ENCODE results near the gene BRMS1L. TPM values are rescaled to one million over a fixed set of nuclear protein-coding genes. Genes with fewer than 3 reads are reported as not detected.

Gene BRMS1L
- total RNA-seq, 4 donors from 2014 or later, result 4.6 to 6.8 (median 6.1) TPM

DNA sequence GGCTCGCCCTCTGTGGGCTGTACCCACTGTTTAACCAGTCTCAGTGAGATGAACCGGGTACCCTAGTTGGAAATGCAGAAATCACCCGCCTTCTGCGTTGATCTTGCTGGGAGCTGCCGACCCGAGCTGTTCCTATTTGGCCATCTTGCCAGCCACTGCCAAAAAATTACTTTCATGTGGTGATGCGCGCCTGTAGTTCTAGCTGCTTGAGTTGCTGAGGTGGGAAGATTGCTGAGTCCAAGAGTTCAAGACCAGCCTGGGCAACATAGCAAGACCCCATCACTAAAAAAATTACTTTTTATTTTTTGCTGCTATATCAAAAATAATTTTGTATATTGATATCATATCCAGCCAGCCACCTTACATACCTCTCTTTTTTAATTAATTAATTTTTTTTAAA is 18.4 kb downstream of the BRMS1L start:
- TF ChIP-seq CTCF (IDR thresholded peaks at IDR 0.05 in 4 of 5, conservative IDR thresholded peaks at IDR 0.05 in 1 of 5) (no peak), POLR2A (IDR thresholded peaks at IDR 0.05) (no peak)
- peaks cover 0 to 29% of the 10 kb centered on the region in 2 donors for H3K36me3 ChIP-seq
- no peak overlapping the region for H3K4me3 ChIP-seq
- H3K27ac ChIP-seq, result no peak overlapping the region
- no peaks in the 10 kb centered on the region for H3K27me3 ChIP-seq
- DNase-seq, result no peak
- H3K9me3 ChIP-seq, result no peaks in the 10 kb centered on the region
- intact Hi-C loops (cut with DNase I; ENCODE audit: low total_unique reads) (no loop called here), in situ Hi-C loops (cut with MboI; ENCODE audit: low sequenced_read_pairs in 4 of 4) (no loop called here)
- no peak for ATAC-seq
- no peaks in the 10 kb centered on the region for H3K4me1 ChIP-seq

DNA sequence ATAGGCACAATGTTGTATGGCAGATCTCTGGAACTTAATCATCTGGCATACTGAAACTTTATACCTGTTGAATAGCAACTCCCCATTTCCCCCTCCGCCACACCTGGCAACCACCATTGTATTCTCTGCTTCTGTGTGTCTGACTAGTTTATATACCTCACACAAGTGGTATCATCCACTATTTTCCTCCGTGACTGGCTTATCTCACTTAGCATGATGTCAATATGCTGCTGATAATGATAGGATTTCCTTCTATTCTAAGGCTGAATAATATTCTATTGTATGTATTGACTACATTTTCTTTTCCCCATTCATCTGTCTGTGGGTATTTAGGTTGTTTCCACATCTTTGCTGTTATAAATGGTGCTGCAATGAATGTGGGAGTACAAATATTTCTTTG is 21.5 kb downstream of the BRMS1L start:
- Histone ChIP-seq H3K9me3 (no peaks in the 10 kb centered on the region), H3K4me1 (no peaks in the 10 kb centered on the region), H3K27me3 (no peaks in the 10 kb centered on the region), H3K27ac (no peak overlapping the region), H3K4me3 (no peak overlapping the region), H3K36me3 (peaks cover 2 to 17% of the 10 kb centered on the region in 2 donors)
- ATAC-seq (no peak), DNase-seq (no peak)
- TF ChIP-seq CTCF (IDR thresholded peaks at IDR 0.05 in 4 of 5, conservative IDR thresholded peaks at IDR 0.05 in 1 of 5) (no peak), POLR2A (IDR thresholded peaks at IDR 0.05) (no peak)
- in situ Hi-C loops (cut with MboI; ENCODE audit: low sequenced_read_pairs in 4 of 4), result no loop called here
- intact Hi-C loops (cut with DNase I; ENCODE audit: low total_unique reads), result no loop called here

GRCh38 chr14:35849122-35849521 is 23.0 kb downstream of the BRMS1L start:
- DNase-seq, result no peak
- no peak for ATAC-seq
- no peak for TF ChIP-seq CTCF (IDR thresholded peaks at IDR 0.05 in 4 of 5, conservative IDR thresholded peaks at IDR 0.05 in 1 of 5)
- no peak for TF ChIP-seq POLR2A (IDR thresholded peaks at IDR 0.05)
- in situ Hi-C loops (cut with MboI; ENCODE audit: low sequenced_read_pairs in 4 of 4), result no loop called here
- no peaks in the 10 kb centered on the region for H3K27me3 ChIP-seq
- H3K4me1 ChIP-seq, result no peaks in the 10 kb centered on the region
- H3K4me3 ChIP-seq, result no peak overlapping the region
- H3K36me3 ChIP-seq, result peaks cover 2 to 7% of the 10 kb centered on the region in 2 donors
- no peak overlapping the region for H3K27ac ChIP-seq
- intact Hi-C loops (cut with DNase I; ENCODE audit: low total_unique reads), result no loop called here
- no peaks in the 10 kb centered on the region for H3K9me3 ChIP-seq

GRCh38 chr14:35851823-35852222 is 25.7 kb downstream of the BRMS1L start:
- in situ Hi-C loops (cut with MboI; ENCODE audit: low sequenced_read_pairs in 4 of 4), result no loop called here
- Histone ChIP-seq H3K9me3 (no peaks in the 10 kb centered on the region), H3K36me3 (peaks cover 2 to 7% of the 10 kb centered on the region in 2 donors), H3K27ac (no peak overlapping the region), H3K27me3 (no peaks in the 10 kb centered on the region), H3K4me3 (no peak overlapping the region), H3K4me1 (peaks cover 12 to 16% of the 10 kb centered on the region in 2 donors)
- ATAC-seq (no peak), DNase-seq (no peak)
- intact Hi-C loops (cut with DNase I; ENCODE audit: low total_unique reads), result no loop called here
- TF ChIP-seq POLR2A (IDR thresholded peaks at IDR 0.05), result no peak
- TF ChIP-seq CTCF (IDR thresholded peaks at IDR 0.05 in 4 of 5, conservative IDR thresholded peaks at IDR 0.05 in 1 of 5), result no peak

DNA sequence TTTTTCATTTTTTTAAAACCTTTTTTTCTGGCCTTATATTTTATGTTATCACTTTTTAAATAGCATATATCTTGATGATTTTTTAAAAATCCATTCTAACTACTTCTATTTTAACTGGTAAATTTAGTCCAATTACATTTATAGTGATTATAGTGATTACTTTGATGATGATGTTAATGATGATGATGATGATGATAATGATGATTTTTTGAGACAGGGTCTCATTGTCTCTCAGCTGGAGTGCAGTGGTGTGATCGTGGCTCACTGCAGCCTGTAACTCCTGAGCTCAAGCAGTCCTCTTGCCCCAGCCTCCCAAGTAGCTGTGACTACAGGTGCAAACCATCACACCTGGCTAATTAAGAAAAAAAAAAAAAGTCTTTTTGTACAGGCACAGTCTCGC is 27.1 kb downstream of the BRMS1L start:
- intact Hi-C loops (cut with DNase I; ENCODE audit: low total_unique reads), result no loop called here

More for the DNA sequence above, 27.1 kb downstream of the BRMS1L start:
- Histone ChIP-seq H3K27me3 (no peaks in the 10 kb centered on the region), H3K4me1 (peaks cover 12 to 16% of the 10 kb centered on the region in 2 donors), H3K4me3 (no peak overlapping the region), H3K27ac (no peak overlapping the region), H3K9me3 (no peaks in the 10 kb centered on the region), H3K36me3 (peaks cover 2 to 8% of the 10 kb centered on the region in 2 donors)
- DNase-seq (no peak), ATAC-seq (no peak)
- in situ Hi-C loops (cut with MboI; ENCODE audit: low sequenced_read_pairs in 4 of 4), result no loop called here
- TF ChIP-seq CTCF (IDR thresholded peaks at IDR 0.05 in 4 of 5, conservative IDR thresholded peaks at IDR 0.05 in 1 of 5), result no peak
- no peak for TF ChIP-seq POLR2A (IDR thresholded peaks at IDR 0.05)
